ENCODE measurements around the gene AEBP2. TPM values are rescaled to one million over a fixed set of nuclear protein-coding genes. Genes with fewer than 3 reads are reported as not detected.

Gene AEBP2
- total RNA-seq, 2 experiments from 2014 or later = 59.6 to 76.1 TPM

DNA sequence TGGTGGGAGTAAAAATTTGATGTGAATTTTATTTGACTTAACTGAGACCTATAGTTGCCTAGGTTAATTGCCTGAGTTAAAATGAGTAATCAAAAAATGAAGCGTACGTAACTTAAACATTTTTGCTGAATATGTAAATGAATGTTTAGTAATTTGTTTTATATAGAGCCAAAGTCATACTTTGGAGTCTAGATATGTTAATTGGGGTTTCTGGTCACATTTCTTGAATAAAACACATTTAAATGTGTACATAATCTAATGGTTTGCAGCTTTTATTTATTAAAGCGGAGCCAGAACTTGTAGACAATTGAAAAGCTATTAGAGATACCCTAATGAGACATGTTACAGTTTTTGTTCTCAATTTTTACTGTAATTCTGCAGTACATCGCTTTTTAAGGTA lies 71.2 kb downstream of the AEBP2 start:
- CTCF ChIA-PET = interaction anchor here (0.8 to 0.9 kb wide), 2 partner anchors 17 to 155 kb away, joined by 3 read pairs; no protein-coding TSS in a partner anchor
- H3K27me3 Mint-ChIP-seq = no peaks in the 10 kb centered on the region
- H3K27ac Mint-ChIP-seq = no peak overlapping the region
- peaks cover 11% of the 10 kb centered on the region for H3K4me1 Mint-ChIP-seq
- peaks cover 33% of the 10 kb centered on the region for H3K36me3 Mint-ChIP-seq
- H3K4me3 Mint-ChIP-seq = no peak overlapping the region
- DNase-seq = no peak
- H3K9me3 Mint-ChIP-seq (ENCODE audit: low read depth) = no peaks in the 10 kb centered on the region
- no peak for ATAC-seq

- Mint-ChIP-seq H3K4me1 (peaks cover 5% of the 10 kb centered on the region), H3K36me3 (peaks cover 29% of the 10 kb centered on the region), H3K27me3 (no peaks in the 10 kb centered on the region), H3K27ac (no peak overlapping the region), H3K4me3 (no peak overlapping the region), H3K9me3 (ENCODE audit: low read depth) (no peaks in the 10 kb centered on the region)
- no peak for ATAC-seq
- CTCF ChIA-PET = interaction anchor here (0.6 to 1.4 kb wide), 2 partner anchors 57 to 94 kb away, joined by 3 read pairs; no protein-coding TSS in a partner anchor
- no peak for DNase-seq
These were observed 75.9 kb downstream of the AEBP2 start for GRCh38 chr12:19515179-19515578.

DNA sequence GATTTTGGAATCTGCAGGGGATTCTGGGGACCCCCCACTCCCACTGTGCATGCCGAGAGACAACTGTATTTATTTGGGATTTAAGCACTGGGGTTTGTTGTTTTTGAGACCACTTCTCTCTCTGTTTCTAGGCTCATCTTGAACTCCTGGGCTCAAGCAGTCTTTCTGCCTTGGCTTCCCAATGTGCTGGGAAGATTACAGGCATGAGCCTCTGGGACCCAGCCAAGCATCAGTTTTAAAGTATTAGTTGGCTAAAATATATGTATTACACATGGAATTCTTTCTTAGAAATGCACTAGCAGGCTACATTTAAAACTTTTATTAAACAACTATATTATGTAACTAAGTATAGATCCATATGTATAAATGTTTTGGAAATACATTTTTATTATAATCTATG lies 78.3 kb downstream of the AEBP2 start:
- CTCF ChIA-PET = no interaction called here
- no peak for ATAC-seq

GRCh38 chr12:19518209-19518608 lies 78.9 kb downstream of the AEBP2 start:
- Mint-ChIP-seq H3K27ac (no peak overlapping the region), H3K36me3 (peaks cover 27% of the 10 kb centered on the region), H3K4me3 (no peak overlapping the region), H3K27me3 (no peaks in the 10 kb centered on the region), H3K4me1 (peaks cover 4% of the 10 kb centered on the region), H3K9me3 (ENCODE audit: low read depth) (no peaks in the 10 kb centered on the region)
- CTCF ChIA-PET = no interaction called here
- ATAC-seq = no peak
- DNase-seq = no peak

More for the DNA sequence above, 78.3 kb downstream of the AEBP2 start:
- Mint-ChIP-seq H3K27ac (no peak overlapping the region), H3K4me3 (no peak overlapping the region), H3K27me3 (no peaks in the 10 kb centered on the region), H3K4me1 (peaks cover 4% of the 10 kb centered on the region), H3K36me3 (peaks cover 27% of the 10 kb centered on the region), H3K9me3 (ENCODE audit: low read depth) (no peaks in the 10 kb centered on the region)
- no peak for DNase-seq

DNA sequence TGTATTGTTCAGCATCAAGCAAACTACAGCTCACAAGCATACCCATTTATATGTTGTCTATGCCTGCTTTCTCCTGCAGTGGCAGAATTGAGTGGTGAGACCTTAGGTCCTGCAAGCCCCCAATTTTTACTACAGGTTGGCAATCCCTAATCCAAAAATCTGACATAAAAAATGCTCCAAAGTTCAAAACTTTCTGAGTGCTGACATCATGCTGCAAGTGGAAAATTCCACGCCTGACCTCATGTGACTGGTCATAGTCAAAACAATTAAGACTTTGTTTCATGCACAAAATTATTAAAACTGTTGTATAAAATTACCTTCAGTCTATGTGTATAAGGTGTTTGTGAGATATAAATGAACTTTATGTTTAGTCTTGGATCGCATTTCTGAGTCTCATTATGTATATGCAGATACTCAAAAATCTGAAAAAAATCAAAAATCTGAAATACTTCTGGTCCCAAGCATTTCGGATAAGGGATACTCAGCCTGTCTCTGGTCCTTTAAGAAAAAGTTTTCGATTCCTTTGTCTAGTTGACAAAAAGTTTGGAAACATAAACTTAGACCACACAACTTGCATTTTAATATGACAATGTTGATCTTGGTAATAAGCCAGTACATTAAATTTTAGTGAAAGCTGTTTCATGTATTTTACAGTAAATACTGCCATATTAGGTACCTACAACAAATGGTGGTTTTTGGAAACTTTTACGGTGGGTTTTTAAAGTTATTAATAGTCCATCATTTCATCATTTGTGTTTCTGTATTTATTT lies 81.5 kb downstream of the AEBP2 start:
- Mint-ChIP-seq H3K4me3 (no peak overlapping the region), H3K4me1 (peaks cover 4% of the 10 kb centered on the region), H3K27ac (no peak overlapping the region), H3K36me3 (peaks cover 16% of the 10 kb centered on the region), H3K27me3 (no peaks in the 10 kb centered on the region), H3K9me3 (ENCODE audit: low read depth) (no peaks in the 10 kb centered on the region)
- DNase-seq (no peak), ATAC-seq (no peak)
- CTCF ChIA-PET = no interaction called here

GRCh38 chr12:19525274-19525673 lies 86.0 kb downstream of the AEBP2 start:
- Mint-ChIP-seq H3K36me3 (peaks cover 10% of the 10 kb centered on the region), H3K27ac (no peak overlapping the region)
- CTCF ChIA-PET = no interaction called here

DNA sequence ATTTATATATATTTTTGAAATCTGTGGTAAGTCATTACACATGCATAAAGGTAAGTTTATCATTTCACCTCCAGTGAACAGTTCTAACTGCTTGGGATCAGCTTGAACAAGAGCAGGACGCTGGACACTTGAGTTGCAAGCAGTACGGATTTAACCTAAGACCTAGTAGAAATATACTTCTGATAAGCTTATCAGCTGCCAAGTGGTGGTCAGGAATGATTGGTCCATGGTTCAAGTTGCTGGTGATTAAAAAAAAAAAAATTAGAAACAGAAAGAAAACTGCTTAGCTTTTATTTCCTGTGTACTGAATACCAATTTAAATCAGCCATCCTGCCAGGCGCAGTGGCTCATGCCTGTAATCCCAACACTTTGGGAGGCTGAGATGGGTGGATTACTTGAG lies 88.6 kb downstream of the AEBP2 start:
- Mint-ChIP-seq H3K27ac (no peak overlapping the region), H3K9me3 (ENCODE audit: low read depth) (peaks cover 2% of the 10 kb centered on the region), H3K4me3 (no peak overlapping the region), H3K4me1 (peaks cover 18% of the 10 kb centered on the region), H3K36me3 (peaks cover 8% of the 10 kb centered on the region), H3K27me3 (no peaks in the 10 kb centered on the region)
- ATAC-seq (no peak), DNase-seq (no peak)
- CTCF ChIA-PET = interaction anchor here (1.0 kb wide), 1 partner anchor 17 kb away, joined by 3 read pairs; no protein-coding TSS in a partner anchor

More at GRCh38 chr12:19525274-19525673, 86.0 kb downstream of the AEBP2 start:
- no peak for DNase-seq
- no peak for ATAC-seq
- Mint-ChIP-seq H3K4me1 (peaks cover 18% of the 10 kb centered on the region), H3K27me3 (no peaks in the 10 kb centered on the region), H3K9me3 (ENCODE audit: low read depth) (no peaks in the 10 kb centered on the region), H3K4me3 (no peak overlapping the region)

DNA sequence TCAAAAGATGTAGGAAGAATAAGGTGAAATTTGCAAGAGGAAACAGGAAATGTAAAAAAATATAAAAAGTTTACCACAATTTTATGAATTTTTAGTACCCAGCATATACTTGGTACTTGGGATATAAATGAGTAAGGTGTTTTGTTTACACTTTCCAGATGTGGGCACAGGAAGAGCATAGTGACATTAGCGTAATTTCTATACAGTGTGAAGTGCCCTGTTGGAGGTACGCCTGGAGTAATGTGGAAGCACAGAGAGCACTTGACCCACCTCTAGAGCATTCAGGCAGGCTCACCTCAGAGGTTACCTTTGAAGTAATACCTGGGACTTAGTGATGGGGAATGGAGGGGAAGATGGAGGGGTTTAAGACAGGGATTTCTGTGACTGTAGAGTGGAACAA lies 89.5 kb downstream of the AEBP2 start:
- peaks cover 18% of the 10 kb centered on the region for H3K4me1 Mint-ChIP-seq
- CTCF ChIA-PET = no interaction called here
- no peak overlapping the region for H3K4me3 Mint-ChIP-seq
- H3K27me3 Mint-ChIP-seq = no peaks in the 10 kb centered on the region
- DNase-seq (no peak), ATAC-seq (peak; percentile 27)
- H3K27ac Mint-ChIP-seq = no peak overlapping the region
- H3K9me3 Mint-ChIP-seq (ENCODE audit: low read depth) = peaks cover 2% of the 10 kb centered on the region
- peaks cover 16% of the 10 kb centered on the region for H3K36me3 Mint-ChIP-seq

GRCh38 chr12:19529951-19530636 lies 90.8 kb downstream of the AEBP2 start:
- CTCF ChIA-PET = no interaction called here
- no peak overlapping the region for H3K4me3 Mint-ChIP-seq
- H3K27me3 Mint-ChIP-seq = no peaks in the 10 kb centered on the region
- no peak for DNase-seq
- ATAC-seq = no peak
- H3K4me1 Mint-ChIP-seq = peaks cover 18% of the 10 kb centered on the region
- H3K36me3 Mint-ChIP-seq = peaks cover 21% of the 10 kb centered on the region
- peaks cover 5% of the 10 kb centered on the region for H3K9me3 Mint-ChIP-seq (ENCODE audit: low read depth)
- H3K27ac Mint-ChIP-seq = no peak overlapping the region

- Mint-ChIP-seq H3K4me3 (no peak overlapping the region), H3K36me3 (peaks cover 26% of the 10 kb centered on the region), H3K27me3 (no peaks in the 10 kb centered on the region), H3K9me3 (ENCODE audit: low read depth) (peaks cover 11% of the 10 kb centered on the region), H3K4me1 (peaks cover 20% of the 10 kb centered on the region), H3K27ac (no peak overlapping the region)
- CTCF ChIA-PET = no interaction called here
- ATAC-seq (no peak), DNase-seq (no peak)
These were observed 91.3 kb downstream of the AEBP2 start for GRCh38 chr12:19530637-19531023.

DNA sequence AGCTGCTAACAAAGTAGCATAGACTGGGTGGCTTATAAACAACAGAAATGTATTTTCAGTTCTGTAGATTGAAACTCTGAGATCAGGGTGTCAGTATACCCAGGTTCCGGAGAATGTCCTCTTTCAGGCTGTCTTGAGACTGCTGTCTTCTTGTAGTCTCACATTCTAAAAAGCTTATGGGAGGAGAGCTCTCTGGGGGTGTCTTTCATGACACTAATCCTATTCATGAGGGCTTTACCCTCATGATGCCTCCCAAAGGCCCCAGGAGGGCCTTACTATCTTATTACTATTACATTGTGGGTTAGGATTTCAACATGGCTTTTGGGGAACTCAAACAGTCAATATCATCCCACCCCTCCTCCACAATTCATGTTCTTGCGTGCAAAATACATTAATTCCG lies 94.3 kb downstream of the AEBP2 start:
- ATAC-seq = no peak
- Mint-ChIP-seq H3K27me3 (no peaks in the 10 kb centered on the region), H3K9me3 (ENCODE audit: low read depth) (peaks cover 15% of the 10 kb centered on the region), H3K4me3 (no peak overlapping the region), H3K27ac (no peak overlapping the region), H3K36me3 (peaks cover 34% of the 10 kb centered on the region), H3K4me1 (peaks cover 15% of the 10 kb centered on the region)
- DNase-seq = no peak
- CTCF ChIA-PET = no interaction called here

DNA sequence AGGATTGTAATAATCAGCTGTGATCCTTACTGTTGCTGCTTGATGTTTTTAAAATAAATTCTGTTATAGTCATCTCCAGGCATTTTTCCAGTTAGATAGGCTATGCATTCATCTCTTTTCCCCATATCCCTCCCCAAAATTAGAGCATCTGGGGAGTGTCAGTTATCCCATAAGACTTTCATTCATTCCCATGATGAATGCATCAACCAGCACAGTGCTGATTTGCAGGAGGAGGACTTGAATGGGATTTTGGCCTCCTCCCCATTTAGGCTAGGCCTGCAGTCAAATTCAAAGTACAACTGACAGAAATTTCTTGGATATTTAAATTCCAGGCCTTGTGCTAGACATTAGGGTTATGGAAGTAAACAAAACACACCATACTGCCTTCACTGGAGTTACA lies 99.8 kb downstream of the AEBP2 start:
- DNase-seq (no peak), ATAC-seq (no peak)
- Mint-ChIP-seq H3K27ac (no peak overlapping the region), H3K9me3 (ENCODE audit: low read depth) (peaks cover 12% of the 10 kb centered on the region), H3K4me3 (no peak overlapping the region), H3K4me1 (peaks cover 9% of the 10 kb centered on the region), H3K36me3 (peaks cover 25% of the 10 kb centered on the region), H3K27me3 (no peaks in the 10 kb centered on the region)
- CTCF ChIA-PET = no interaction called here

DNA sequence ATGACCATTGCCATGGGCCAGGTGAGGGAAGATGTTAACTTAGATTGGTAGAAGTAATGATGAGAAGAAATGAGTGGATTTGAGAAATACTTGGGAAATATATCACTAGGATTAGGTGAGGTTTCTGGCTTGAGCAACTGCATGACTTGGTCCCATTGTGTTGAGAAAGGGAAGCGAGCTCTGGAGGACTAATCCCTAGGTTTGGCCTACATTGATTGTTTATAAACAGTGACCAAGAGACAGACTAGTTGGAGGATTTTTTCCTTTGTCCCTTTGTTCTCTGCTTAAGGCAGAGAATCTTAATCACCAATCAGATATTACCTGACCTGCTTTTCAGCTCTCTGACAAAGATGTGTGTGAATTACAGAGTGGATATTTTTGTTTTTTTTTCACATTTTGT lies 100.5 kb downstream of the AEBP2 start:
- ATAC-seq (no peak), DNase-seq (no peak)
- peaks cover 12% of the 10 kb centered on the region for H3K9me3 Mint-ChIP-seq (ENCODE audit: low read depth)
- H3K4me3 Mint-ChIP-seq = no peak overlapping the region
- CTCF ChIA-PET = interaction anchor here (1.1 kb wide), 1 partner anchor 12 kb away, joined by 4 read pairs; no protein-coding TSS in a partner anchor
- peaks cover 22% of the 10 kb centered on the region for H3K36me3 Mint-ChIP-seq
- no peak overlapping the region for H3K27ac Mint-ChIP-seq
- peaks cover 9% of the 10 kb centered on the region for H3K4me1 Mint-ChIP-seq
- H3K27me3 Mint-ChIP-seq = no peaks in the 10 kb centered on the region

GRCh38 chr12:19542606-19543005 lies 103.3 kb downstream of the AEBP2 start:
- DNase-seq (no peak), ATAC-seq (no peak)
- no peaks in the 10 kb centered on the region for H3K9me3 Mint-ChIP-seq (ENCODE audit: low read depth)
- CTCF ChIA-PET = no interaction called here
- no peak overlapping the region for H3K4me3 Mint-ChIP-seq
- H3K4me1 Mint-ChIP-seq = peaks cover 7% of the 10 kb centered on the region
- no peaks in the 10 kb centered on the region for H3K27me3 Mint-ChIP-seq
- H3K36me3 Mint-ChIP-seq = peaks cover 5% of the 10 kb centered on the region
- no peak overlapping the region for H3K27ac Mint-ChIP-seq

Measured in activated CD8-positive, alpha-beta memory T cell treated with anti-CD3 and anti-CD28 coated beads, Interleukin-2, amount 10 ng/mL, durations not matched to agents 7 days and 5 days (primary cell).